DMS 273 treated with DMSO at 0.1 percent for 48 hours (cell line): Measurements from ENCODE around the gene ADORA1.

Experiments used
- DNase-seq: peaks from one replicate; lab custom pipeline; 2025; lab: John Stamatoyannopoulos, UW

The ADORA1 gene

DNA sequence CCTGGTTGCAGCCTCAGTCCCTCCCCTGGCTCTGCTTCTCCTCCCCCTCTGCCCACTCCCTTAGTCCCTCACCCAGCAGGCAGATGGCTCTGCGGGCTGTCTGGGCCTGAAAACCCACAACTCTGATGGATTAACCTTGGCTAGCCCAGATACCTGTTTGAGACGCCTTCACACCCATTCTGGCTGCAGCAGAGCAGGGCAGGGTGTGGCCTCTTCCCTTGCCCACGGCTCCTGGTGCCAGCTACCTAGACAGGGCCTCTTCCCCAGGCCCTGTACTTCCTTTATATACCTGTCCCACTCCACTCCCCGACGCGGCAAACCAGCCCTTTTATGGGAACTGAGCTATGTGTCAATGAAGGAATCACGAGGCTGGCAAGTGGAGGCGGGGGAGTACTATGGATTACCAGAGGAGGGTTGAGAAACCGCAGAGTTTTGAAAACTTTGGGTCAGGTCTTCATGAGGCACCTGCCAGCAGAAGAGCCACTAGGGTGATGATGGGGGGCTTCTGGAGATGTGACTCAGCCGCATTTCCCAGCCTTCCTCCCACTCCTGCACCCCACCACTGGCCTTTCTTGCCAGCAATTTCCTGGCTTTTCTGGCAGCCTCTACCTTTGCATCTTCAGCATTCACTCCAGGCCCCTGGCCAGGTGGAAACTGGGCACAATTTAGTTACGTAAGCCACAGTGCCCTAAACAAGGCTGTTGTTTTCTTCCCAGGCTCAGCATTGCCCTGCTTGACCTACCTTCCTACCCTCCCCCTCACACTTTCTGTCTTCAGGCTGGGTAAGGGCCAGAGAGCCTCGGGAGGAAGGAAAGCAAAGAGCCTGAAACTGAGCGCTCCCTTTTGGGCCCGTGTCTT is 59.1 kb downstream of the ADORA1 start, which contains the start of gene CHI3L1:
Gene CHI3L1, minus strand, starts transcription at position 259 of the 858 bp plus-strand sequence. Its CDS starts 81 bp downstream, at position 178.
- no peak for DNase-seq

DNA sequence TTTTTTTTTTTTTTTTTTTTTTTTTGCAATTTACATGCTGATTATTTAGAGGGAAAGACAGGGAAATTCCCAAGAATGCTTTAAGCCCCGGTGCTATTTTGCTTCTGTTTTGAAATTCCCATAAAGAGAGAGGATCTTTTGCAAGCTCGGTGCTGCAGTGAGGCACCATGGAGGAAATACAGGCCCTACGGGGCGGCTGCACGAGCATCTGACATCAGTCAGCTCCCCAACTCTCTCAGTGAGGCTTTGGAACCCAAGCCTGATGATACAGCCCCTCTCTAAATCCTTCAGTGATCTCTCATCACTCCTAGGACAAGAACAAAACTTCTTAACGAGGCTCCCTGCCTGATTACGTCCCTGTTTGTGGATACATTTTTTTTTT is 59.8 kb downstream of the ADORA1 start:
- no peak for DNase-seq

DNA sequence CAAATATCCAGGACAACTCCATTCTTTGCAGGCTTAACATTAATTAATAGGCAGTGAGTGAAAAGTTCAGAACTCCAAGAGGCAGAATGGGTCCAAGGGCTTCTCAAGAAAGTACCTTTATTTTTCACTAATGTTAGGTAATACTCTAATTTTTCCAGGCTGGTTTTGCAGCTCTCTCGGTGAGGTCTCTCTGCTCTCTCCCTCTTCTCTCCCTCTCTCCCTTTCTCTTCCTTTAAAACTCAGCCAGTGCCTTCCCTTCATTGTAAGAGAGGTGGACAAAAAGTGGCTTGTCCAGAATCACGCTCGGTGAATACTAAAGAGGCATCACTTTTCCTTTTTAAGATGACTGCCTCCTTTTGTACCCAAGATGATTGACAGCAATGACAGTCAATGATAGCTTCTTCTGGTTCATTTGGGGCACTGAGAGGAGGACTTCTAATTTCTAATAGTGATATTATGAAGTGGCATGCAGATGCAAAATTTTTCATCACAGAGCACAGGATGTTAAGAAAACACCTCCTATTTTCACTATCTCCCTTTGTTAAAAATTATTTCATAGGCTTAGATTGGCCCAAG is 60.3 kb downstream of the ADORA1 start:
- DNase-seq, result no peak

- DNase-seq, result no peak
Measured at GRCh38 chr1:203188686-203189232, 61.2 kb downstream of the ADORA1 start.

DNA sequence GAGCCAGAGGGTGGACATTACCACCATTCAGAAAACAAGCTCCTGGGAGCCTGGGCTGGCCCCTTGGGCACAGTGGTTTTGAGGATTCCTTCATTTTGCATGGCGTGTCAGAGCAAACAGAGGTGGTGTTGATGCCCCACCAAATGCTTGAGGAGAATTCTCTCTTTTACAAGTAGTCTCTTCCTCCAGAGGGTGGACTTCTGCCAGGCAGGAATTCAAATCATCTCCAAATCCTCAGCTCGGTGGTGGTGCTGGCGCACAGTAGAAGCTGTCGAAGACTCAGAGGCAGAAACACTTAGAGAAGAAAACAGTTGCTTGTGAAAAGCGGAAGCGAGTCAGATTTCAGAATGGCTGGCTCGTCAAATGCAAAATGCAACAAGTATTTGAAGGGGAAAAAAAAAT is 62.4 kb downstream of the ADORA1 start:
- DNase-seq, result no peak

DNA sequence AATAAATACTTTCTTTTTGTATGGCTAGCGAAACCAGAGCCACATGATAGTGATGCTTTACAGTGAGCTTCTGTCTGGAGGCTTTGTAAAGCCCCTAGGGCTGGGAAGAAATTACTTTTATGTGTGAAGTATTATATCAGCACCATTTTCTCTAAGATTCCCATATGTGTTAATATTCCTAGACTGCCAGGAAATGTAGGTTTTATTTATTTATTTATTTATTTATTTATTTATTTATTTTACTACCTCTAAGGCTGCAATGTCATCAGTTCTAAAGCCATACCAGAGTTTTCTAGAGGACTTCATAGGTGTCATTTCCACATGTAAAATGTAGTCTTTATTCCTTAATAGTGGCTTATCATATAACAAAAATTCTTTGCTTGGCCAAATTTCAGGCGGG is 63.4 kb downstream of the ADORA1 start:
- DNase-seq, result no peak

GRCh38 chr1:203196371-203196770 is 68.8 kb downstream of the ADORA1 start:
- no peak for DNase-seq

DNA sequence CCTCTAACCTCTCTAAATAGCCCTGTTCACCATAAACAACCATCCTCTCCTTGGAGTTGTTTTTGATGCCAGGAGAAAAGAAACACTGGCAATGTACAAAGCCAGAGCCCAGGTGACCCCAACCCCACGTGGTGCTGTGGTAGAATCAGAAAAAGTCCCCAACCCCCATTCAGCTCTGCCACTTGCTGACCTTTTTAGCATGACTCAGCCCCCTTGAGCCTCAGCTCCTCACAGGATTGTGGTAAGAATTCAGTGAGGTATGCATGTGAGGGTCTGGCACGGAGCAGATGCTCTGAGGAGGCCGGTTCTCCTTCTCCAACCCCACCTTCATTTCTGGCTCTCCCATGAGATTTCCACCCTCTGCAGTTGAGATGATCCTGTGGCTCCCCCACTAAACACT is 70.1 kb downstream of the ADORA1 start:
- no peak for DNase-seq

GRCh38 chr1:203199002-203199401 is 71.5 kb downstream of the ADORA1 start:
- DNase-seq, result no peak

GRCh38 chr1:203199481-203199815 is 71.9 kb downstream of the ADORA1 start:
- no peak for DNase-seq

- DNase-seq, result no peak
Measured at GRCh38 chr1:203199816-203200571, 72.5 kb downstream of the ADORA1 start.

- no peak for DNase-seq
Measured at GRCh38 chr1:203200916-203201315, 73.4 kb downstream of the ADORA1 start.

DNA sequence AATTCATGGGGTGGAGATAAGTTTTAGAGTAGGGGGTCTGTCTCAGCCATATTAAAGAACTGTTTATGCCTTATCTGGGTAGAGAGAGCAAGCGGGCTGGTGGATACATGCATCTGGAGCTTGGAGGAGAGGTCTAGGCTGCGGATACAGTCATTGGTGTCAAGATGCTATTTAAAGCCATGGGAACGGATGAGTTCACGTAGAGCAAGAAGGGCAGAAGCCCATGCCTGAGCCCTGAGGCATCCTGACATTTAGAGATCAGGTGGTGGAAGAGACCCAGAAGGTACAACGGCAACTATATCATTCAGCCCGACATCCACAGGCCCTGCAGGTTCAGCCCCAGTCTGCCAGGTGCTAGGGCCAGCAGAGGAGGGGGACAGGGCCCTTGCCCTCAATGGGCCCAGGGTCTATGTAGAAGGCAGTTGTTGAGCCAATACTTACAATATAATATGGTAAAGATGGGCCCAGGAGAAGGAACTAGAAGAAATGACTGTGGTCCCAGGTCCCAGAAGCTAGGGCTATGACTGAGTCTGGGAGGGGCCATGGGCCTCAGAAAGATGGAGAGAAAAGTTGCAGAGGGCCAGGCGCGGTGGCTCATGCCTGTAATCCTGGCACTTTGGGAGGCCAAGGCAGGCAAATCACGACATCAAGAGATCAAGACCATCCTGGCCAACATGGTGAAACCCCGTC is 74.1 kb downstream of the ADORA1 start:
- no peak for DNase-seq

GRCh38 chr1:203202431-203203245 is 75.1 kb downstream of the ADORA1 start:
- DNase-seq, result no peak

DNA sequence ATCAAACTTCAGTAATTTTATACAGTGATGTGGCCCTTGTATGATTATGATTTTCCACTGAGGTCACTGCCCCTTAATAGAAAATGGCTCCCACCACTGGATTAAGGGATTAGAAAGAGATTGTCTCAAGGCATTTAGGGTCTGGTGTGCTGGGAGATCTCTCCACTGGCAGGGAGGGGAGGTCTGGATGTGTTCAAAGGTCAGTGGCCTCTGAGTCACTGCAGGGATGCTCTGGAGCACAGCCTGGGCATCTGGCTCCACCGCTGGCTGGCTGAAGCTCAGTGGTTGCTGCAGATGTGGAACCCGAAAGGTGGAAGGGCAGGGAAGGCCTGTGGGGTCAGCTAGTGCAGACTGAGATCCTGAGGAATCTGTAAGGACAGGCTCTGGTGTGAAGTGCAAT is 77.2 kb downstream of the ADORA1 start:
- no peak for DNase-seq

DNA sequence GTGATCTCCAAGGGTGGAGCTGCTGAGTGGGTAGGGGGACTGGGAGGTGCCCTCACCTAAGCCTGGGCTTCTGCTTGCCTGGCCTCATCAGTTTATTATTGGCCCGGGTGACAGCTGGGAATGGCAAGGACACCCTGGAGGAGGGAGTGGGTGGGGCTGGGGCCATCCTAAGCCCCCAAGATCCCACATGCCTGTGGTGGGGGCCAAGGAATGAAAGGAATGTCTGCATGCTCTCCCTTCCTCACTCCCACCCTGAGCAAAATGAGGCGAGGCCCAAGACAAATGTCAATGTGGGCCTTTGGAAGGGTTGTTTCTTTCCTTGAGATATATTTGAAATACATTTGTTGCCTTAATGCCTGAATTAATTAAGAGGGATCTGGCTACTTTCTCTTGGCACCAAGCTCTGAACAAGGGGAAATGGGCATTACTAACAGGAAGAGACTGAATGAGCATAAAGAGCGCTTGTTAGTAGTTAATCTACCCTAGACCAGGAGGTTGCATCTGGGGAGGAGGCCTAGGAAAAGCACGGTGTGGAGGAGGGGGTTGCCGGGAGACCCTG is 78.7 kb downstream of the ADORA1 start:
- no peak for DNase-seq

DNA sequence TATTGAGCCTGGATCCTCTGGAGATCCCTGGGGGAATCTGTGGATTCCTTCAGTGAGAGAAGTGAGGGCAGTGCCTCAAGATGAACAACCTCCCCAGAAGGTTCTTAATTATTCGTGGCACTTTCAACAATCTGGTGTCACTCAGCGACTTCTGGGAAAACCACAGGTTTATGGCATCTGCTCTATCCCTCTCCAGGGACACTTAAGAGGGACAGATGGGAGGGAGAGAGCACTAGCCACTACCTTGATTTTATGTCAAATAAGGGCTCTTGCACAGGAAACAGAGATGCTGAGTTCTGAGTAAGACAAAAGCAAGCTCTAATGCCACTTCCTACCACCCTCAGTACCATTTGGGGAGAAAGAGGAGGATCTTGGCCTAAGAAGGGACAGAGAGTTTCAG is 80.2 kb downstream of the ADORA1 start:
- DNase-seq, result peak; percentile 38

- no peak for DNase-seq
Measured at GRCh38 chr1:203208181-203208580, 80.7 kb downstream of the ADORA1 start.

- DNase-seq, result no peak
Measured at GRCh38 chr1:203210350-203210749, 82.8 kb downstream of the ADORA1 start.

GRCh38 chr1:203210988-203211387 is 83.5 kb downstream of the ADORA1 start:
- DNase-seq, result no peak

- DNase-seq, result no peak
Measured at GRCh38 chr1:203211812-203212211, 84.3 kb downstream of the ADORA1 start.
